Activated CD4-positive, alpha-beta T cell treated with anti-CD3 and anti-CD28 coated beads, Interleukin-2, amount 50 U/mL, for 24 hours (primary cell): Measurements from ENCODE around the gene ALAD.

Experiments used
- DNase-seq, 2 donors: peaks; one replicate each; pipeline ENCODE4 v3.0.0-alpha.2; 2020; ENCODE audit warnings: low read depth in 1 of 2, low spot score in 1 of 2

The ALAD gene

GRCh38 chr9:113350107-113350661 is 50.9 kb downstream of the ALAD start:
- no peak for DNase-seq

- DNase-seq = no peak
Measured at GRCh38 chr9:113349445-113350094, 51.5 kb downstream of the ALAD start, which contains the start of gene BSPRY. Gene BSPRY, plus strand, starts transcription at chr9:113349541. Its CDS starts 39 bp downstream, at chr9:113349580.

DNA sequence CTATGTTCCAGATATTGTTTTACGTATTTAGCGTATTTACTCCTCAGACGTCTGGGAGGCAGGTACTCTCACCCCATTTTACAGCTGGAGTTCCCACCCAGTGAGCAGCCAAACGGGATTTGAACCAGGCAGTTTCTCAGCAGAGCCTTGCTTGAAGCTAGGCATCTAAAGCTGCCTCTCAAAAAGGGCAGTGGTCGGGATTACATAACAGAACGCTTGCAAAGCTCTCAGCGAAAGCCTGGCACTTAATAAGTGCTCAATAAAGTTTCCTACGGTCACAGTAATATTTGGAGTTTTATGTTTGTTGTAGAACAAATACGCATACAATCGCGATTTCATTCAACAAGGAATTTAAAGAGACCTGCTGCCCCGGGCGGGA is 52.0 kb downstream of the ALAD start:
- no peak for DNase-seq

DNA sequence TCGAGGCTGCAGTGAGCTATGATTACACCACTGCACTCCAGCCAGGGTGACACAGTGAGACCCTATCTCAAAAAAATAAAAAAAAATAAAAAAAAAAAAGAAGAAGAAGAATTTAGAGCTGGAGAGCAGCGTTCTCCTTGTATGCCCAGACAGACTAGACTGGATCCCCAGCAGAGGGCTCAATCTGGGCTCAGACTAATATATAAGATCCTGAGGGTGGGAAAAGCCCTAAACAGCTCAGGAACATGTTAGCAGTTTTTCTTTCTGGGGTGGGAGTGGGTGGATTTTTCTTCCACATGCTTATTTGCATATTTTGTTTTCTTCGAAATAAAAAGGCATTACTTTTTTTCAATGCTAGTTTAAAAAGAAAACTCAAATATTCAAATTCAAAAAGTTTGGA is 52.6 kb downstream of the ALAD start:
- no peak for DNase-seq

GRCh38 chr9:113345671-113346070 is 55.4 kb downstream of the ALAD start:
- no peak for DNase-seq

DNA sequence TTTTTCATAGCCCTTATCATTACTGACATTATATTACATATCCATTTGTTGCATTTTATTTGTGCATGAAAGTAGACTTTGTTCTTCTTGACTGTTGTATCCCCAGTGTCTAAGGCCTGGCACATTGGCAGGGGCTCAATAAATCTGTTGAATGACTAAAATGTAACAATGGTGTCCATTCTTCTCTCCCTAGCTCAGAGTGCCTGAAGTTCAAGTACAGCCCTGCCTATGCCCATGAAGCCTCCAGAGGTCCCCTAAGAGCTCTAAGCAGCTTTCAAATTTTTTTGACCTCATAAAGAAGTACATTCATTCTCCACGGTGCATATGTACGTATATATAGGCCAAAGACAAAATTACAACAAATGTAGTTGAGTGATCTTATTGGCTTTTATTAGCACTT is 55.9 kb downstream of the ALAD start:
- no peak for DNase-seq

- DNase-seq = no peak
Measured at GRCh38 chr9:113343732-113344231, 57.3 kb downstream of the ALAD start.

DNA sequence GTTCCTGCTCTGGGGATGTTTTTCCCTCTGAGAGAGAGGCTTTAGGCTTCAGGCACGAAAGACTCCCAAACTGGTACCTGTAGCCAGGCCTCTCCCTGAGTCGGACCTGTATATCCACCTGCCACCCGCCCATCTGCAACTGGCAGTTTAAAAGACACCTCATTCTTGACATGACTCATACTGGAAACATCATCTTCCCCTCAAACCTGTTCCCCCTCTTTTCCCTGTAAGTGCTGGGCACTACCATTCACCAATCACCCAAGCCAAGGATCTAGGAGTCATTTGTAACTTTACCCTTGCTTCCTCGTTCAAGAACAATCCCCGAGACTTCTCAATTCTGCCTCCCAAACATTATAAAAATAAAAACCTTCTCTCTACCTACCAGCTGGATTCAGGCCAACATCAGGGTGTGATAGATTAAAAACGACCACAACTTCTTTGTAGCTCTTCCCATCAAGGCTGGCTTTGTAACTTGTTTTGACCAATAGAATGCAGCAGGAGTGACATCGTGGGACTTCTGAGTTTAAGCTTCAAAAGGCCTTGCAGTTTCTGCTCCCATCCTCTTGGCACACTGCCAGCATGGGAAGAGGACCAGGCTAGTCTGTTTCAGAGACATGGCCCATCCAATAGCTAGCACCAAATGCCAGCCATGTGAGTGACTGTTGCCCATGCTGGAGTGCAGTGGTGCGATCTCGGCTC is 59.2 kb downstream of the ALAD start:
- no peak for DNase-seq

DNA sequence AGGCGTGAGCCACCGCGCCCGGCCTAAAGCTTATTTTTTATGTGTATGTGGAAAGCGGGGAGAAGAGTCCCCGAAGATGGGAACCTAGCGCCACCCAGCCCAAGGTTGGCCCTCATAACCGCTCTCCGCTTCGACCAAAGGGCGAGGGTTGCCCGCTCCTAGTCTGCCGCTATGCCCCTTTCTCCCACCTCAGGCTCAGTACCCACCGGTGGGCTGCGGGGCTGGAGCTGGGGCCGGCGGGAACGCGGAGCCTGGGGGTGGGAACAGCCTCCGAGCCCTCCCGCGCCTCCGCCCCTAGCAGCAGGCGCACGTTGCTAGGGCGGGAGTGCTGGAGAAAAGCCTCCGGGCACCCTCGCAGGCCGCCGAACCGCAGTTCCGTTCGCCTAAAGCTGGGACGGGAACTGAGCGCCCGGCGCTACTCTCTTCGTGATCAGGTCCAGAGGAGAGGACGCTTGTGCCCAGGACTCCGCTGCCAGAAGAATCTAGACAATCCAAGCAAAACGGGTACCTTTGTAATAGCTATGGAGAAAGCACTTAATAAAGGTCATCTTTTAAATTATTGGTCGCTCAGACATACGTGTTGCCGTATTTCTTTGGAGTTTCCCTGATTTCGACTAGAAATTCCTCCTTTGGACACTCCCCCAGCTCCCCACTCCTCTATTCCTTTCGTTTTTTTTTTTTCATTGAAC is 60.9 kb downstream of the ALAD start, which contains the start of gene WDR31:
WDR31 (minus strand) TSS at position 265 of the 689 bp plus-strand sequence. CDS start 8,253 bp downstream, outside the sequence.
- peak; percentile 70 for DNase-seq

GRCh38 chr9:113337714-113338113 is 63.4 kb downstream of the ALAD start:
- DNase-seq = no peak
